A549 (cell line): ENCODE data around the gene GAP43. TPM values are rescaled to one million over a fixed set of nuclear protein-coding genes. Genes with fewer than 3 reads are reported as not detected.

ENCODE experiments used
- ATAC-seq, 2 experiments: fragments of 200-7000 bp in 1 of 2; fragments of >200 bp in 1 of 2; cut with Nextera tagmentation in 1 of 2; cut with Tn5 transposase in 1 of 2; 3 replicates each; pipeline versions ENCODE4 v1.8.0 to v1.9.1; 2018 to 2020; ENCODE audit warnings: mild to moderate bottlenecking in 1 of 2, moderate library complexity in 1 of 2
- CTCF ChIA-PET: fragments of 300-600 bp; sonication (Branson Sonifier 250); formaldehyde crosslinking; extraction: SDS; loops from one replicate; lab custom pipeline; 2021; ENCODE audit warnings: antibody characterized with exemption, inconsistent platforms; lab: Yijun Ruan, JAX
- POLR2A ChIA-PET: fragments of 350-600 bp; formaldehyde crosslinking; extraction: SDS; loops from one replicate; lab custom pipeline; 2021; ENCODE audit warnings: antibody characterized with exemption, inconsistent platforms; lab: Yijun Ruan, JAX
- DNase-seq, 2 experiments: peaks; one replicate each; pipeline versions ENCODE4 v3.0.0 to v3.0.0-alpha.2; 2011 to 2016; ENCODE audit warnings: low read depth in 1 of 2, low spot score in 1 of 2
- FAIRE-seq: peaks from 2 replicates; lab custom pipeline; 2011; peaks lifted over from hg19 to GRCh38; lab: Jason Lieb, UNC
- H3K27ac ChIP-seq, 2 experiments: fragments of >200 bp; sonication (Bioruptor Twin); formaldehyde crosslinking; 3 replicates each; pipeline ENCODE4 v1.5.1; 2016 to 2017
- H3K4me1 ChIP-seq: fragments of >200 bp; sonication (Bioruptor Twin); formaldehyde crosslinking; 3 replicates; pipeline ENCODE4 v1.6.1; 2016
- H3K4me2 ChIP-seq: fragments of >200 bp; sonication (Bioruptor Twin); formaldehyde crosslinking; 3 replicates; pipeline ENCODE4 v1.6.1; 2016
- H3K4me3 ChIP-seq: fragments of >200 bp; sonication (Bioruptor Twin); formaldehyde crosslinking; 3 replicates; pipeline ENCODE4 v1.5.1; 2016
- H3K9me3 ChIP-seq: fragments of >200 bp; sonication (Bioruptor Twin); formaldehyde crosslinking; 3 replicates; pipeline ENCODE4 v1.6.1; 2016
- CEBPB ChIP-seq, 2 experiments: fragments of >200 bp in 1 of 2; sonication (Bioruptor Twin) in 1 of 2; formaldehyde crosslinking in 1 of 2; IDR thresholded peaks; 2 replicates each; pipeline ENCODE4 v1.6.1; 2012 to 2016
- CHD4 ChIP-seq: fragments of 200-600 bp; sonication (generic); IDR thresholded peaks from 2 replicates; pipeline ENCODE4 v1.6.1; 2016; ENCODE audit warnings: antibody characterized with exemption, mild to moderate bottlenecking, borderline replicate concordance
- FOXS1 ChIP-seq: fragments of 250-450 bp; sonication (Bioruptor Pico); IDR thresholded peaks from 2 replicates; pipeline ENCODE4 v1.5.0; 2020; ENCODE audit warnings: mild to moderate bottlenecking, moderate library complexity
- HDAC2 ChIP-seq: fragments of 200-600 bp; sonication (generic); IDR thresholded peaks from 2 replicates; pipeline ENCODE4 v1.6.1; 2016
- HEYL ChIP-seq: fragments of 250-450 bp; sonication (Bioruptor Pico); IDR thresholded peaks from 2 replicates; pipeline ENCODE4 v1.8.0; 2021; ENCODE audit warnings: mild to moderate bottlenecking, moderate library complexity
- HOXB13 ChIP-seq: fragments of 250-450 bp; sonication (Bioruptor Pico); IDR thresholded peaks from 2 replicates; pipeline ENCODE4 v1.5.0; 2020; ENCODE audit warnings: low read depth, mild to moderate bottlenecking, moderate library complexity
- HOXB5 ChIP-seq: fragments of 250-450 bp; sonication (Bioruptor Pico); IDR thresholded peaks from 2 replicates; pipeline ENCODE4 v1.5.0; 2020; ENCODE audit warnings: mild to moderate bottlenecking, moderate library complexity
- JUNB ChIP-seq: fragments of >200 bp; sonication (Bioruptor Twin); formaldehyde crosslinking; IDR thresholded peaks from 2 replicates; pipeline ENCODE4 v1.6.1; 2016
- KDM1A ChIP-seq: fragments of 200-600 bp; sonication (generic); IDR thresholded peaks from 2 replicates; pipeline ENCODE4 v1.6.1; 2016; ENCODE audit warnings: low read depth, mild to moderate bottlenecking
- KDM5A ChIP-seq: fragments of 200-600 bp; sonication (generic); IDR thresholded peaks from 2 replicates; pipeline ENCODE4 v1.6.1; 2016; ENCODE audit warnings: antibody characterized with exemption, mild to moderate bottlenecking
- MAZ ChIP-seq: fragments of 150-350 bp; IDR thresholded peaks from 2 replicates; pipeline ENCODE4 v1.6.1; 2014; ENCODE audit warnings: antibody characterized with exemption, low read depth, low read length, borderline replicate concordance
- MYC ChIP-seq: IDR thresholded peaks from 2 replicates; pipeline ENCODE4 v1.6.1; 2012; ENCODE audit warnings: mild to moderate bottlenecking, inconsistent platforms, low read length, improper control_type of control experiment, borderline replicate concordance
- NFE2L2 ChIP-seq: fragments of 150-350 bp; conservative IDR thresholded peaks from 2 replicates; pipeline ENCODE4 v1.6.1; 2014; ENCODE audit warnings: low read length
- PBX3 ChIP-seq: IDR thresholded peaks from 2 replicates; pipeline ENCODE4 v1.6.1; 2012
- PHF8 ChIP-seq: fragments of 200-600 bp; sonication (generic); IDR thresholded peaks from 2 replicates; pipeline ENCODE4 v1.6.1; 2016; ENCODE audit warnings: low read depth, mild to moderate bottlenecking, antibody characterized with exemption, moderate library complexity, borderline replicate concordance
- POLR2AphosphoS2 ChIP-seq: conservative IDR thresholded peaks from 2 replicates; pipeline ENCODE4 v1.6.1; 2012; ENCODE audit warnings: low read length, improper control_type of control experiment, inconsistent platforms
- RCOR1 ChIP-seq: fragments of 150-350 bp; IDR thresholded peaks from 2 replicates; pipeline ENCODE4 v1.6.1; 2014; ENCODE audit warnings: antibody characterized with exemption, low read length, low read depth
- RFX5 ChIP-seq: fragments of 450-650 bp; IDR thresholded peaks from 2 replicates; pipeline ENCODE4 v1.7.1; 2014; ENCODE audit warnings: antibody characterized with exemption, mild to moderate bottlenecking, moderate library complexity
- SMC3 ChIP-seq: fragments of >200 bp; sonication (Bioruptor Twin); formaldehyde crosslinking; IDR thresholded peaks from 3 replicates; pipeline ENCODE4 v1.6.1; 2018; ENCODE audit warnings: inconsistent platforms
- SREBF2 ChIP-seq: fragments of 450-650 bp; IDR thresholded peaks from 2 replicates; pipeline ENCODE4 v1.6.1; 2014; ENCODE audit warnings: mild to moderate bottlenecking, moderate library complexity
- TFCP2L1 ChIP-seq: fragments of 250-450 bp; sonication (Bioruptor Pico); IDR thresholded peaks from 2 replicates; pipeline ENCODE4 v1.5.0; 2021; ENCODE audit warnings: mild to moderate bottlenecking
- ZNF302 ChIP-seq: fragments of 250-450 bp; sonication (Bioruptor Pico); IDR thresholded peaks from 2 replicates; pipeline ENCODE4 v1.9.0; 2021; ENCODE audit warnings: inconsistent platforms, mild to moderate bottlenecking, moderate library complexity
- WGBS: methylation state at CpG from one replicate; pipeline ENCODE4 v1.1.6; 2017; ENCODE audit errors: missing lambda C conversion rate; 5-methylcytosine and 5-hydroxymethylcytosine counted together
- polyA plus RNA-seq, 4 experiments: library from polyadenylated mRNA; depleted of rRNA in 3 of 4; stranded (reverse); fragments of >200 nt; fragmentation: RNase III in 1 of 4; extraction: RNeasy Plus Mini Kit Qiagen cat#74134 plus additional on column Dnase treatment in 1 of 4; gene quantifications; 2 replicates in 3 of 4; 3 replicates in 1 of 4; pipeline ENCODE4 v1.2.3, GENCODE V29; 2011 to 2017
- TF ChIP-seq, protein P1 (sequence below): fragments of >200 bp; sonication (Bioruptor Twin); formaldehyde crosslinking; IDR thresholded peaks from 3 replicates; pipeline ENCODE4 v1.6.1; 2016
- TF ChIP-seq, protein P2 (sequence below): IDR thresholded peaks from 2 replicates; pipeline ENCODE4 v1.6.1; 2012; ENCODE audit warnings: low read depth, borderline replicate concordance
- TF ChIP-seq, protein P3 (sequence below): fragments of 150-350 bp; IDR thresholded peaks from 2 replicates; pipeline ENCODE4 v1.6.1; 2014; ENCODE audit warnings: low read depth, mild to moderate bottlenecking, low read length
- TF ChIP-seq, protein P4 (sequence below): fragments of 250-450 bp; sonication (Bioruptor Pico); IDR thresholded peaks from 2 replicates; pipeline ENCODE4 v1.5.0; 2020; ENCODE audit warnings: low read depth, mild to moderate bottlenecking, moderate library complexity
- TF ChIP-seq, protein P5 (sequence below): fragments of >200 bp; sonication (Bioruptor Twin); formaldehyde crosslinking; IDR thresholded peaks from 2 replicates; pipeline ENCODE4 v1.6.1; 2016

Gene GAP43
- polyA plus RNA-seq, 2 of the 4 experiments (the other 2 are of a cell fraction): not detected

GRCh38 chr3:115713284-115713683 lies 90.0 kb downstream of the GAP43 start (continued):
- TF ChIP-seq, protein P1, sequence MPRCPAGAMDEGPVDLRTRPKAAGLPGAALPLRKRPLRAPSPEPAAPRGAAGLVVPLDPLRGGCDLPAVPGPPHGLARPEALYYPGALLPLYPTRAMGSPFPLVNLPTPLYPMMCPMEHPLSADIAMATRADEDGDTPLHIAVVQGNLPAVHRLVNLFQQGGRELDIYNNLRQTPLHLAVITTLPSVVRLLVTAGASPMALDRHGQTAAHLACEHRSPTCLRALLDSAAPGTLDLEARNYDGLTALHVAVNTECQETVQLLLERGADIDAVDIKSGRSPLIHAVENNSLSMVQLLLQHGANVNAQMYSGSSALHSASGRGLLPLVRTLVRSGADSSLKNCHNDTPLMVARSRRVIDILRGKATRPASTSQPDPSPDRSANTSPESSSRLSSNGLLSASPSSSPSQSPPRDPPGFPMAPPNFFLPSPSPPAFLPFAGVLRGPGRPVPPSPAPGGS: no peak

GRCh38 chr3:115715241-115715745 lies 92.0 kb downstream of the GAP43 start:
- ATAC-seq: no peak
- no peaks in the 10 kb centered on the region for H3K4me1 ChIP-seq
- 81% methylated on average over 4 of the region's 4 CpGs for WGBS
- FAIRE-seq: no peak
- no peak overlapping the region for H3K27ac ChIP-seq
- H3K9me3 ChIP-seq: no peaks in the 10 kb centered on the region
- ChIA-PET CTCF (interaction anchor here (0.8 to 2.6 kb wide), 2 partner anchors 69 to 104 kb away, joined by 3 to 13 read pairs; no protein-coding TSS in a partner anchor), POLR2A (no interaction called here)
- no peak overlapping the region for H3K4me3 ChIP-seq
- TF ChIP-seq SREBF2: no peak
- no peak for TF ChIP-seq MAZ
- TF ChIP-seq CEBPB (IDR thresholded peaks at IDR 0.05): no peak
- no peak for TF ChIP-seq HEYL (CRISPR knock-in tag)
- TF ChIP-seq MYC: no peak
- TF ChIP-seq RFX5: no peak
- TF ChIP-seq PBX3: no peak
- TF ChIP-seq POLR2AphosphoS2: no peak
- TF ChIP-seq, protein P2, sequence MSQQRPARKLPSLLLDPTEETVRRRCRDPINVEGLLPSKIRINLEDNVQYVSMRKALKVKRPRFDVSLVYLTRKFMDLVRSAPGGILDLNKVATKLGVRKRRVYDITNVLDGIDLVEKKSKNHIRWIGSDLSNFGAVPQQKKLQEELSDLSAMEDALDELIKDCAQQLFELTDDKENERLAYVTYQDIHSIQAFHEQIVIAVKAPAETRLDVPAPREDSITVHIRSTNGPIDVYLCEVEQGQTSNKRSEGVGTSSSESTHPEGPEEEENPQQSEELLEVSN: no peak
- no peak for TF ChIP-seq FOXS1 (CRISPR knock-in tag)
- no peak for TF ChIP-seq TFCP2L1
- TF ChIP-seq, protein P3, sequence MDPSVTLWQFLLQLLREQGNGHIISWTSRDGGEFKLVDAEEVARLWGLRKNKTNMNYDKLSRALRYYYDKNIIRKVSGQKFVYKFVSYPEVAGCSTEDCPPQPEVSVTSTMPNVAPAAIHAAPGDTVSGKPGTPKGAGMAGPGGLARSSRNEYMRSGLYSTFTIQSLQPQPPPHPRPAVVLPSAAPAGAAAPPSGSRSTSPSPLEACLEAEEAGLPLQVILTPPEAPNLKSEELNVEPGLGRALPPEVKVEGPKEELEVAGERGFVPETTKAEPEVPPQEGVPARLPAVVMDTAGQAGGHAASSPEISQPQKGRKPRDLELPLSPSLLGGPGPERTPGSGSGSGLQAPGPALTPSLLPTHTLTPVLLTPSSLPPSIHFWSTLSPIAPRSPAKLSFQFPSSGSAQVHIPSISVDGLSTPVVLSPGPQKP: no peak
- TF ChIP-seq HOXB13 (CRISPR knock-in tag): no peak
- TF ChIP-seq CHD4: no peak
- DNase-seq: no peak
- no peak overlapping the region for H3K4me2 ChIP-seq

GRCh38 chr3:115720983-115721382 lies 97.7 kb downstream of the GAP43 start:
- ChIA-PET CTCF (no interaction called here), POLR2A (interaction anchor here (0.5 kb wide), 1 partner anchor 11 kb away, joined by 4 read pairs; no protein-coding TSS in a partner anchor)
- Histone ChIP-seq H3K9me3 (no peaks in the 10 kb centered on the region), H3K4me2 (no peak overlapping the region), H3K4me1 (no peaks in the 10 kb centered on the region), H3K4me3 (no peak overlapping the region), H3K27ac (no peak overlapping the region)
- FAIRE-seq: no peak
- TF ChIP-seq HDAC2 (no peak), NFE2L2 (no peak), FOXS1 (CRISPR knock-in tag) (no peak), RCOR1 (no peak), POLR2AphosphoS2 (no peak), JUNB (no peak), CHD4 (no peak), PHF8 (no peak), KDM5A (no peak), CEBPB (IDR thresholded peaks at IDR 0.05) (no peak), HOXB5 (CRISPR knock-in tag) (no peak), KDM1A (no peak), MAZ (no peak), SMC3 (no peak), ZNF302 (CRISPR knock-in tag) (no peak)
- TF ChIP-seq, protein P2: no peak
- TF ChIP-seq, protein P3: no peak
- TF ChIP-seq, protein P4, sequence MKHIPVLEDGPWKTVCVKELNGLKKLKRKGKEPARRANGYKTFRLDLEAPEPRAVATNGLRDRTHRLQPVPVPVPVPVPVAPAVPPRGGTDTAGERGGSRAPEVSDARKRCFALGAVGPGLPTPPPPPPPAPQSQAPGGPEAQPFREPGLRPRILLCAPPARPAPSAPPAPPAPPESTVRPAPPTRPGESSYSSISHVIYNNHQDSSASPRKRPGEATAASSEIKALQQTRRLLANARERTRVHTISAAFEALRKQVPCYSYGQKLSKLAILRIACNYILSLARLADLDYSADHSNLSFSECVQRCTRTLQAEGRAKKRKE: no peak
- TF ChIP-seq, protein P5, sequence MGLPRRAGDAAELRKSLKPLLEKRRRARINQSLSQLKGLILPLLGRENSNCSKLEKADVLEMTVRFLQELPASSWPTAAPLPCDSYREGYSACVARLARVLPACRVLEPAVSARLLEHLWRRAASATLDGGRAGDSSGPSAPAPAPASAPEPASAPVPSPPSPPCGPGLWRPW: no peak
- no peak for ATAC-seq
- no peak for DNase-seq
- WGBS: 39% methylated on average over 4 of the region's 4 CpGs
